IPS-NIHi7 (cell line): Measurements from ENCODE around the gene ZNF320.
"Not testable (repeated sequence)": the region's sequence is repeated elsewhere in the genome, so short reads cannot be mapped to it uniquely, and the experiment has no call there.

Experiments used
- DNase-seq: peaks from one replicate; pipeline ENCODE4 v3.0.0; 2012; ENCODE audit warnings: mixed read lengths; ENCODE audit errors: extremely low spot score

Gene ZNF320

GRCh38 chr19:52922841-52923777 is 25.7 kb upstream of the ZNF320 start, which contains the start of gene ZNF888:
Gene ZNF888 (minus strand): TSS chr19:52923428. CDS start chr19:52917873, 5,555 bp downstream.
- DNase-seq = peak; percentile 94

DNA sequence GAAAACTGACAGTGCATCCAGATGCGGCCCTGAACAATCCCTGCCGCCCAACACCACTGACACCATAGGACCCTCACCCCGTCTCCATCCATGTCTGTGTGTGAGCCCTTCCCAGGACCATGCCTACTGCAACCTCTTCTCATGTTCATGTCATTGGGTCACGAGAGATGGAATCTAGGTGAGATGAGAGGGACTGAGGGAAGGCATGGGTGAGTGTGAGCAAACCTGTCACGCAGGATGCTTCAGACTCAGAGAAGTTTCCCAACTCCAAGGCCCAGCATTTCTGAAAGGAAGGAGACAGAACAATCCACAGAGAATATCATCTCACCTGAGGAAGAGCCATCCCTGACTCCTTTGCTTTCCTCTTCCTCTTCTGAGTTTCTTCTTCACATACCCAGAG is 20.1 kb upstream of the ZNF320 start:
- DNase-seq = no peak

DNA sequence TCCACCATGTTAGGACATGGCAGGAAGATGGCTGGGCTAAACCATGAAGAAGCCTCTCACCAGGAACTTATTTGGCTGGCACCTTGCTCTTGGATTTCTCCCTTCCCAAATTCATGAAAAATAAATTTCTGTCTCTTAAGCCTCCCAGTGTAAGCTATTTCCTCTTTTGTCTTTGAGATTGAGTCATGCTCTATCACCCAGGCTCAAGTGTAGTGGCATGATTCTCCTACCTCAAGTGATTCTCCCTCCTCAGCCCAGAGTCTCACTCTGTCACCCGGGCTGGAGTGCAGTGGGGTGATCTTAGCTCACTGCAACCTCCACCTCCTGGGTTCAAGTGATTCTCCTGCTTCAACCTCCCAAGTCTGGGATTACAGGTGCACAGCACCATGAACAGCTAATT is 13.2 kb upstream of the ZNF320 start:
- DNase-seq = no peak

GRCh38 chr19:52904052-52904780 is 6.8 kb upstream of the ZNF320 start:
- not testable (repeated sequence) for DNase-seq

DNA sequence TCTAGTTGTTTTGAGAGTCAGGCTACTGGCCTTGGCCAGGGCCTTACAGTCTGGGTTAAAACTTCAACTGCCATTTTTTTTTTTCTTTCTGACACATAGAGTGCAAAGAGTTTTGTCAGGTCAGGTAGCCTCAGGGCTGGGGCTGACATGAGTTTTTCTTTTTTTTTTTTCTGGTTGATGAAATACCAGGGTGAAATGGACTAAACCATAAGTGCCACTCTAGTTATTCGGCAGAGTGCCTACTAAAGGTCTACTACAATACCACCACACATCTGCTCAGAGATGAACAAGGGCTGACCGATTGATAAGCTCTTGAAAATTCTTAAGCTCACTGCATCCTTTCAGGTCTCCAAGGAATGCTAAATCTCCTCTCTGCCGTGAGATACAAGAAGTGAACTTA is 4.4 kb upstream of the ZNF320 start:
- no peak for DNase-seq

DNA sequence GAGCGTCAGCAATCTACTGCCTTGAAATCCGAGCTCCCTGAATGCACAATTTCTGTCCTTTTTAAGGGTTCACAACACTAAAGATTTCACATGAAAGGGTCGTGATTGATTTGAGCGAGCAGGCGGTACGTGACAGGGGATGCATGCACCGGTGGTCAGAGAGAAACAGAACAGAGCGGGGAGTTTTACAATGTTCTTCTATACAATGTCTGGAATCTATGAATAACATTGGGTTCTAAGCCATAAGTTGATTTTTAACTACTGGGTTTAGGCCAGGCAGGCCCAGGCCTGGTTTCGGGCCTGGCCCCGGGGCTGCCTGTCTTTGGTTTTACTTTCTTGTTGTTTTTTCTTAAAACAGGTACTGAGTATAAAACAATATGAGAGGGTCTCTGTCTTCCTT is 1.2 kb upstream of the ZNF320 start:
- not testable (repeated sequence) for DNase-seq

GRCh38 chr19:52898101-52898500 is 666 bp upstream of the ZNF320 start:
- peak; percentile 43 for DNase-seq

DNA sequence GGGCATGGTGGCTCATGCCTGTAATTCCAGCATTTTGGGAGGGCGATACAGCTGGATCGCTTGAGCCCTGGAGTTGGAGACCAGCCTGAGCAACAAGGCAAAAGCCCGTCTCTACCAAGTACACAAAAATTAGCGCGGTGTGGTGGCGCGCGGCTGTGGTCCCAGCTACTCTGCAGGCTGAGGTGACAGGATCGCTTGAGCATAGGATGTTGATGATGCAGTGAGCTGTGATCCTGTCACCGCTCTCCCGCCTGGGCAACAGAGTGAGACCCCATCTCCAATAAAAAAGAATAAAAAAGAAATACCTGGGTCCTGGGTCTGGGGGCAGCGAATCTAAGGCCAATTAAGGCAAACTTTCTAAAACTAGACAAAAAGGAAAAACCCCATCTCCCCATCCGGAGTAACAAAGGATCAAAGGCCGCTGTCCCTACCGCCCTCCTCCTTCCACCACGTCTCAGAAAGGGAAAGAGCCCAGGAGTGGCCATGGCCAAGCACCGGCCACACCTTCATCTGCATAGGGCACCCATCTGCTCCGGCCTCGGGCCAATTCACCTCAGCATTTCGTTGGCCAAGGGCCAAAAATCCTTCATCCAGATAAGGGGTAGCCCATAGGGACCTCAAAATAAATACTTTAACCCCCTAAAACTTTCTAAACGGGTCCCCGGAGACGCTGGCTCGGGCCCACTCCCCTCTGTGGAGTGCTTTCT is 851 bp downstream of the ZNF320 start:
- DNase-seq = peak; percentile 35

DNA sequence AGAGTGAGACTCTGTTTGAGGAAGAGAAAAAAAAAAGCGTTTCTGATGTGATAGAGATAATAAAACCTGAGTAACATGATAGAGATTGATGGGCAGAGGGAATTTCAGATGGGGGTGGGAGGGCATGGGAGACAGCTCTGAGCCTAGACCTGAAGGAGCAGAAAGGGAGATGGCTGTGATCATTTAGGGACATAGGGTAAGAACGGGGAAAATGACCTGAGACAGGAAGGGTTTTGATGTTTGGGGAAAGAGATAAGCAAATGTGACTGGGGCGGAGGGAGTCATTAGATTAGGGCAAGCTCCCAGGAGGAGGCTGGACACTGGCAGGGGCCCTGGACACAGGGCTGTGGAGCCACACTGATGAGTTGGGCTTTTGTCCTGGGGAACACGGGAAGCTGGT is 6.1 kb downstream of the ZNF320 start:
- DNase-seq = no peak

GRCh38 chr19:52889931-52890330 is 7.5 kb downstream of the ZNF320 start:
- DNase-seq = no peak

- no peak for DNase-seq
Measured at GRCh38 chr19:52889076-52889475, 8.4 kb downstream of the ZNF320 start.

DNA sequence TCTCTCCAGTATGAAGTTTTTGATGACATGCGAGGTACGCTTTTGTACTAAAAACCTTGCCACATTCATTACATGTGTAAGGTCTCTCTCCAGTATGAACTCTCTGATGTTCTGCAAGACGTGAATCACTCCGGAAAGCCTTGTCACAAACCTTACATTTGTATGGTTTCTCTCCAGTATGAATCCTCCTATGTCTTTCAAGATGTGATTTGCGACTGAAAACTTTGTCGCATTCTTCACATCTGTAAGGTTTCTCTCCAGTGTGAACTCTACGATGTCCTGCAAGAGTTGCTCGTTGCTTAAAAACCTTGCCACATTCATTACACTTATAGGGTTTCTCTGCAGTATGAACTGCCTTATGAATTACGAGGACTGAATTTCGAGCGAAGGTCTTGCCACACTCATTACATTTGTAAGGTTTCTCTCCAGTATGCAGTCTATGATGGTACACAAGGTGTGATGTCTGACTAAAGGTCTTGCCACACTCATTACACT is 16.5 kb downstream of the ZNF320 start:
- no peak for DNase-seq

- not testable (repeated sequence) for DNase-seq
Measured at GRCh38 chr19:52872996-52873395, 24.4 kb downstream of the ZNF320 start.

DNA sequence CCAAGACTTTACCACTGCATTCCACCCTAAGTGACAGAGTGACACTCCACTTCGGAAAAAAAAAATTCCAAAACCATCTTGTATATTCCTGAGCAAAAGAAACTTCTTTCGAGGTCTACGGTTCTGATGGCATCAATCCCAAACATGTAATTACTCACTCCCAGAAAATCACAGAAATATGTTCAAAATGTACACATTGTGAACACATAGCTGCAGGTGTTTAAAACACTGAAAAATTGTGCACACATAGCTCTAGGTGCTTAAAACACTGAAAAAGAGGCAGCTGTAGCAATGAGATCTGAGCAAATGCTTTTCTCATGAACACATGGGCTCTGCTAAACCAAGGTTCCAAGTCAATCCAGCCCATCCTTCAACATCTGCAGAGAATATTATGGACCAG is 26.0 kb downstream of the ZNF320 start:
- DNase-seq = no peak

DNA sequence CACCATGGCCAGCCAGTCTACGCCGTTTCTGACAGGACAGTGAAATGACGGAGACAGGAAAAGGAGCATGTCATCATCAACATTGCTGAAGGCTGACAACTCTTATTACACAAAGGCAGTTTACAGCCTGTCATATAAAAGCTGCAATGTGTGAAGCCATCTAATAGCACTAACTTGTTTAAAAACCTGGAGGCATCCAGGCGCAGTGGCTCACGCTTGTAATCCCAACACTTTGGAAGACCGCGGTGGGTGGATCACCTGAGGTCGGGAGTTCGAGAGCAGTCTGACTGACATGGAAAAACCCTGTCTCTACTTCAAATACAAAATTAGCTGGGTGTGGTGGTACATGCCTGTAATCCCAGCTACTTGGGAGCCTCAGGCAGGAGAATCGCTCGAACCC is 29.4 kb downstream of the ZNF320 start:
- DNase-seq = not testable (repeated sequence)

GRCh38 chr19:52857378-52858191 is 39.9 kb downstream of the ZNF320 start, which contains the start of gene ZNF468:
Gene ZNF468 (minus strand): TSS chr19:52857619. CDS start chr19:52854272, 3,347 bp downstream.
- peak; percentile 74 for DNase-seq

DNA sequence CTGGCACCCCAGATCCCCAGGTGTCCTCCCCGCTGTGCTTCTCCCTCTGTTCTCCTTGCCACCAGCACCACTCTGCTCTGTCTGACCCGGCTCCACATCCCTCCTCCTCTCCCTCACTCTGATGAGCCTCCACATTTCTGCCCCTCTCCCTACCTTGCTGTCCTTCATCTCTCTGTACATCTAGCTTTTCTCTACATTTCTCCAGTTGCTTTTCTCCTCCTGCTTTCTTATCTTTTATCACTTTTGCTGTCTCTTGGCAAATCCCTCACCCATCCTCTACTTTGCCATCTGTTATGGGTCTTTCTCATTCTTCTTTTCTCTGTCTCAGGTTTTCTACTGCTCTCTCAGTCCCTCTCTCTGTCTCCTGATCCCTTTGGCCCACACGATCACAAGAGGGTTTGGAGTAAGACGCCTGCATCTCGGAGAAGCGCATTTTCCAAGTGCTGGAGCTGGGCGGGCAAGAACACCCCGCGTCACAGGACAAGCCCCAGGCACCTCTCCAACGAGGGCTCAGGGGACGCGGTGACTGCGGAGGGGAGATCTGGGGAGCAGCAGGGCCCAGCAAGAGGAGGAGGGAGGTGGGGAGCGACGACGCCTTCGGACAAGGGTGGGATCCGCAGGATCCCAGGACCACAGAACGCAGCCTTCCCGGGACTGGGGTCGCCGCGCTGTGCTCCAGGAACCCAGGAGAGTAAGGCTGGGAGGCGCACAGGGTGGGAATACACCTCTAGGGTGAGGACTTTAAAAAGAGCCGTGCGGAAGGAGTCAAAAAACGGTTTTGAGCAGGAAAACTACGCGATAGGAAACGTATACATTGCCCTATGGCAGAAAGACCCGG is 40.7 kb downstream of the ZNF320 start:
- not testable (repeated sequence) for DNase-seq
